ENCODE results near the gene PRPSAP2. TPM values are rescaled to one million over a fixed set of nuclear protein-coding genes. Genes with fewer than 3 reads are reported as not detected.

Gene PRPSAP2
- total RNA-seq, 1 donor from 2014 or later = 145 TPM

- no peak overlapping the region for H3K4me3 Mint-ChIP-seq
Observed at GRCh38 chr17:18944646-18945045, 86.7 kb downstream of the PRPSAP2 start.

GRCh38 chr17:18946536-18946935, 88.6 kb downstream of the PRPSAP2 start:
- peak overlapping the region; percentile 5 for H3K4me2 ChIP-seq
- H3K4me3 Mint-ChIP-seq = no peak overlapping the region

More at GRCh38 chr17:18944646-18945045, 86.7 kb downstream of the PRPSAP2 start:
- Histone ChIP-seq H2AFZ (replicated peaks) (no peak overlapping the region), H3K79me2 (ENCODE audit: low read depth) (no peaks in the 10 kb centered on the region), H3K36me3 (no peaks in the 10 kb centered on the region), H3K9me3 (ENCODE audit: low read depth) (no peaks in the 10 kb centered on the region), H3K4me3 (no peak overlapping the region), H3K4me2 (no peak overlapping the region), H3K27ac (no peak overlapping the region), H3F3A (ENCODE audit: low read depth) (no peaks in the 10 kb centered on the region), H3K4me1 (peaks cover 11% of the 10 kb centered on the region), H4K20me1 (ENCODE audit: low read depth) (no peaks in the 10 kb centered on the region), H3K27me3 (no peaks in the 10 kb centered on the region), H3K9ac (no peak overlapping the region)
- H3K36me3 Mint-ChIP-seq = no peaks in the 10 kb centered on the region
- peaks cover 8% of the 10 kb centered on the region for H3K27me3 Mint-ChIP-seq (ENCODE audit: insufficient read depth, low read depth)
- no peak overlapping the region for H3K27ac Mint-ChIP-seq
- TF ChIP-seq CTCF (IDR thresholded peaks at IDR 0.05) (no peak), EZH2phosphoT487 (IDR thresholded peaks at IDR 0.05) (no peak), EZH2 (IDR thresholded peaks at IDR 0.05) (no peak)
- no peak for DNase-seq (ENCODE audit: low spot score)
- peaks cover 3% of the 10 kb centered on the region for H3K4me1 Mint-ChIP-seq
- H3K9me3 Mint-ChIP-seq = no peaks in the 10 kb centered on the region

GRCh38 chr17:18947866-18948265, 89.9 kb downstream of the PRPSAP2 start:
- no peak overlapping the region for H2AFZ ChIP-seq (replicated peaks)
- Mint-ChIP-seq H3K36me3 (no peaks in the 10 kb centered on the region), H3K4me1 (peaks cover 3% of the 10 kb centered on the region), H3K4me3 (no peak overlapping the region), H3K9me3 (no peaks in the 10 kb centered on the region), H3K27ac (no peak overlapping the region), H3K27me3 (ENCODE audit: insufficient read depth, low read depth) (peaks cover 8% of the 10 kb centered on the region)
- no peaks in the 10 kb centered on the region for H3F3A ChIP-seq (ENCODE audit: low read depth)
- no peak overlapping the region for H3K4me3 ChIP-seq
- no peak for DNase-seq (ENCODE audit: low spot score)
- no peaks in the 10 kb centered on the region for H3K79me2 ChIP-seq (ENCODE audit: low read depth)
- no peaks in the 10 kb centered on the region for H3K27me3 ChIP-seq
- TF ChIP-seq CTCF (IDR thresholded peaks at IDR 0.05) (no peak), EZH2phosphoT487 (IDR thresholded peaks at IDR 0.05) (no peak), EZH2 (IDR thresholded peaks at IDR 0.05) (no peak)
- H3K4me1 ChIP-seq = peaks cover 11% of the 10 kb centered on the region
- no peak overlapping the region for H3K4me2 ChIP-seq
- no peaks in the 10 kb centered on the region for H3K36me3 ChIP-seq
- H4K20me1 ChIP-seq (ENCODE audit: low read depth) = no peaks in the 10 kb centered on the region
- H3K9ac ChIP-seq = no peak overlapping the region
- no peak overlapping the region for H3K27ac ChIP-seq
- H3K9me3 ChIP-seq (ENCODE audit: low read depth) = no peaks in the 10 kb centered on the region

More at GRCh38 chr17:18946536-18946935, 88.6 kb downstream of the PRPSAP2 start:
- Histone ChIP-seq H3F3A (ENCODE audit: low read depth) (no peaks in the 10 kb centered on the region), H3K36me3 (no peaks in the 10 kb centered on the region), H3K27ac (no peak overlapping the region), H4K20me1 (ENCODE audit: low read depth) (no peaks in the 10 kb centered on the region), H2AFZ (replicated peaks) (peak overlapping the region; percentile 26), H3K9ac (no peak overlapping the region), H3K79me2 (ENCODE audit: low read depth) (no peaks in the 10 kb centered on the region), H3K27me3 (no peaks in the 10 kb centered on the region), H3K4me1 (peaks cover 11% of the 10 kb centered on the region), H3K9me3 (ENCODE audit: low read depth) (no peaks in the 10 kb centered on the region), H3K4me3 (no peak overlapping the region)
- no peak overlapping the region for H3K27ac Mint-ChIP-seq
- H3K27me3 Mint-ChIP-seq (ENCODE audit: insufficient read depth, low read depth) = peaks cover 9% of the 10 kb centered on the region
- no peaks in the 10 kb centered on the region for H3K9me3 Mint-ChIP-seq
- H3K36me3 Mint-ChIP-seq = no peaks in the 10 kb centered on the region
- DNase-seq (ENCODE audit: low spot score) = no peak
- H3K4me1 Mint-ChIP-seq = peaks cover 3% of the 10 kb centered on the region
- no peak for TF ChIP-seq CTCF (IDR thresholded peaks at IDR 0.05)
- TF ChIP-seq EZH2phosphoT487 (IDR thresholded peaks at IDR 0.05) = no peak
- no peak for TF ChIP-seq EZH2 (IDR thresholded peaks at IDR 0.05)

Data from neural progenitor cell (in vitro differentiated cells).